ENCODE data around the gene EPC2. TPM values are rescaled to one million over a fixed set of nuclear protein-coding genes. Genes with fewer than 3 reads are reported as not detected.

Gene EPC2
- total RNA-seq, 4 donors from 2014 or later: 37.9 to 55.3 (median 44.1) TPM

- intact Hi-C loops (cut with DNase I): no loop called here
- TF ChIP-seq POLR2A (IDR thresholded peaks at IDR 0.05) (no peak), CTCF (IDR thresholded peaks at IDR 0.05) (no peak)
- no peak overlapping the region for H3K27ac ChIP-seq
- no peaks in the 10 kb centered on the region for H3K4me1 ChIP-seq
- 83 to 100% methylated on average over 1 of the region's 1 CpG for WGBS, 2 donors
- H3K9me3 ChIP-seq: no peaks in the 10 kb centered on the region
- no peak for DNase-seq
- H3K27me3 ChIP-seq: no peaks in the 10 kb centered on the region
- H3K36me3 ChIP-seq: no peaks in the 10 kb centered on the region
- no peak overlapping the region for H3K4me3 ChIP-seq (replicated peaks in 1 of 3)
Observed at GRCh38 chr2:148824190-148824589, 179.6 kb downstream of the EPC2 start.

- Histone ChIP-seq H3K27ac (no peak overlapping the region), H3K27me3 (no peaks in the 10 kb centered on the region), H3K4me3 (replicated peaks in 1 of 3) (no peak overlapping the region), H3K36me3 (no peaks in the 10 kb centered on the region), H3K9me3 (no peaks in the 10 kb centered on the region), H3K4me1 (no peaks in the 10 kb centered on the region)
- TF ChIP-seq POLR2A (IDR thresholded peaks at IDR 0.05): no peak
- TF ChIP-seq CTCF (IDR thresholded peaks at IDR 0.05): no peak
- no peak for DNase-seq
- intact Hi-C loops (cut with DNase I): no loop called here
Observed at GRCh38 chr2:148826791-148827190, 182.2 kb downstream of the EPC2 start.

GRCh38 chr2:148828941-148829340 lies 184.4 kb downstream of the EPC2 start:
- TF ChIP-seq CTCF (IDR thresholded peaks at IDR 0.05) (no peak), POLR2A (IDR thresholded peaks at IDR 0.05) (no peak)
- Histone ChIP-seq H3K4me3 (replicated peaks in 1 of 3) (no peak overlapping the region), H3K27me3 (no peaks in the 10 kb centered on the region), H3K36me3 (no peaks in the 10 kb centered on the region), H3K27ac (no peak overlapping the region), H3K9me3 (no peaks in the 10 kb centered on the region), H3K4me1 (no peaks in the 10 kb centered on the region)
- 83 to 85% methylated on average over 2 of the region's 2 CpGs for WGBS, 2 donors
- DNase-seq: no peak
- intact Hi-C loops (cut with DNase I): no loop called here

- H3K36me3 ChIP-seq: no peaks in the 10 kb centered on the region
- intact Hi-C loops (cut with DNase I): no loop called here
- TF ChIP-seq POLR2A (IDR thresholded peaks at IDR 0.05) (no peak), CTCF (IDR thresholded peaks at IDR 0.05) (no peak)
- no peak for DNase-seq
- H3K27me3 ChIP-seq: no peaks in the 10 kb centered on the region
- H3K4me1 ChIP-seq: no peaks in the 10 kb centered on the region
- no peaks in the 10 kb centered on the region for H3K9me3 ChIP-seq
- no peak overlapping the region for H3K27ac ChIP-seq
- 47 to 50% methylated on average over 3 of the region's 3 CpGs for WGBS, 2 donors
- H3K4me3 ChIP-seq (replicated peaks in 1 of 3): no peak overlapping the region
Observed at GRCh38 chr2:148829618-148830017, 185.1 kb downstream of the EPC2 start.

GRCh38 chr2:148832637-148833036 lies 188.1 kb downstream of the EPC2 start:
- no peaks in the 10 kb centered on the region for H3K9me3 ChIP-seq
- WGBS, 2 donors: 93 to 94% methylated on average over 7 of the region's 7 CpGs
- H3K27ac ChIP-seq: no peak overlapping the region
- no peaks in the 10 kb centered on the region for H3K4me1 ChIP-seq
- intact Hi-C loops (cut with DNase I): no loop called here
- TF ChIP-seq CTCF (IDR thresholded peaks at IDR 0.05) (no peak), POLR2A (IDR thresholded peaks at IDR 0.05) (no peak)
- no peak overlapping the region for H3K4me3 ChIP-seq (replicated peaks in 1 of 3)
- H3K36me3 ChIP-seq: no peaks in the 10 kb centered on the region
- H3K27me3 ChIP-seq: no peaks in the 10 kb centered on the region
- no peak for DNase-seq

Small RNAs within 50 kb of the gene (small RNA-seq; reads per million reads assigned to genes)
- gene RNU2-9P: not detected
- gene RPS29P8: not detected

Other genes starting within 250 kb of the EPC2 start
- gene KIF5C, start 230.5 kb downstream of the EPC2 start, total RNA-seq: 1 to 10 TPM; 1.9 to 2.8 (median 2.3) TPM